DMS153 treated with DMSO at 0.1 percent for 48 hours (cell line): ENCODE results near the gene THOC6.
"Not testable (repeated sequence)": the region's sequence is repeated elsewhere in the genome, so short reads cannot be mapped to it uniquely, and the experiment has no call there.

Source experiments
- DNase-seq: peaks from one replicate; lab custom pipeline; 2025; ENCODE audit not compliant: unreplicated experiment; lab: John Stamatoyannopoulos, UW

THOC6 gene

DNA sequence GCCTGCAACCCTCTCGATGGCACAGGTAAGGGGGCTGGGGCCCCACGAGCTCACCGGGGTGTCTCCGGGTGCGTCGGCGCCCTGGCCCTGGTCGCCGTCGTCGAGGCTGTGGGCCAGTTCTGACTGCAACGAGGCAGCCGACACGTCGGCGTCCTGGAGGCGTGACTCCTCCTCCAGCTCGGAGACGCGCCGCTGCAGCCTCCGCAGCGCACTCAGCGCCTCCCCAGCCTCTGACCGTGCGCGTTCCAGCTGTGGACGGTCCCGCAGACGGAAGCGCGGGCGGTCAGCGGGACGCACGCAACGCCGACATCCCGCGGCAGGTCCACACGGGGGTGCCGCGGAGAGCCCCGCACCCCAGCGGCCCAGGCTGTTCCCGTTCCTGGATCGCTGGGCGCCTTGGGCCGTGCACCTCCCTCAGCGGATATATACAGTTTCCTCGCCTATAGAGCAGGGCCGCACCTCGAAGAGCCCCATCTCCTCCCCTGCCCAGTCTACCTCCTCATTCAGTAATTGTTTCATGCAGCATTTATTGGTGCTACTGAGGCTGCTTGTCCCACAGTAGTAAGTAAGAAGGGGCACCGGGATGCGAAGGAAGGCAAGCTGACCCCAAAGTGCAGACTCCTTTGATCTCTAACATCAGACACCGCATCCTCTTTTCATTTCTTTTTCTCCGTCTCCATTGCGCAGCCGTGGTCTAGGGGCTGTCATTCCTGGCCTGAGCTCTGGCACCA, 5.8 kb downstream of the THOC6 start:
- DNase-seq, result no peak

DNA sequence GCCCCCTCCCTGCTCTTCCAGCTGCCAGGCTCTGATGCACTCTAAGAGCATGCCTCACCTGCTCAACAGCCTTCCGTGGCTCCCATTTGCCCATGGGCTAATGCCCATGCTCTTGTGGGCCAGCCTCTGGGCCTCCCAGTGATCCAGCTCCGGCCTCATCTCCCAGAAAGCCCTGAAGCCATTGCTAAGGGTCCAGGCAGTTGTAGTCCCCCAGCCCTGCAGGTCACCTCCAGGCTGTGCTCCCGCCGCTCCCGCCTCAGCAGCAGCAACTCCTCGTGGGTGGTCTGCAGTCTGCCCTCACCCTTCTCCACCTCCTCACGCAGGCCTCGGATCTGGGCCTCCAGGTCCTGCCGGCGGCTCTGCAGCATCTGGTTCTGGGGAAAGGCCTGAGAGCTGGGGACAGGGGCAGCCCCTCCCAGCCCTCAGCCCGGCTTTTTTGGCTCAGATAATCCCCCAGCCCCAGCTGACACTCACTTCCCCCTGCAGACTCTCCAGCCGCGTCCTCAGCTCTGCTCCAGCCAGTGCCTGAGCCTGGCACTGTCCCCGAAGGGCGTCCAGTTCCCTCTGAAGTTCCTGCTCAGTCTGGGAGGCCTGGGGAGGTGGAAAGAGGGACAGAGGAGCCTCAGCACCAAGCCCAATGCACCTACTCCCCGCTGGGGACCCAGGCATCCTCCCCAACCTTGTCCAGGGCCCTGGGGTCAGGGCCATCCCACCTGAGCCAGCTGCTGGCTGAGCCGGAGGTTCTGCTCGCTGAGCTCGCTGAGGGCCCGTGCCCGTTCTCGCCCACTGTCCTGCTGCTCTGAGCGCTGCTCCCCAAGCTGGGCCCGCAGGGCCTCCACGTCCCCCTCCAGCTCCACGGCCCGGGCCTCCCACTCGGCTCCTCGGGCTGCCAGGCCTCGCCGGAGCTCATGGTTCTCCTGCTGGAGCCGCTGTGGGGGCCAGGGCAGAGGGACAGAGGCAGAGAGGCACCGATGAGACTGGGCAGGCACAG, 6.7 kb downstream of the THOC6 start:
- DNase-seq, result no peak

DNA sequence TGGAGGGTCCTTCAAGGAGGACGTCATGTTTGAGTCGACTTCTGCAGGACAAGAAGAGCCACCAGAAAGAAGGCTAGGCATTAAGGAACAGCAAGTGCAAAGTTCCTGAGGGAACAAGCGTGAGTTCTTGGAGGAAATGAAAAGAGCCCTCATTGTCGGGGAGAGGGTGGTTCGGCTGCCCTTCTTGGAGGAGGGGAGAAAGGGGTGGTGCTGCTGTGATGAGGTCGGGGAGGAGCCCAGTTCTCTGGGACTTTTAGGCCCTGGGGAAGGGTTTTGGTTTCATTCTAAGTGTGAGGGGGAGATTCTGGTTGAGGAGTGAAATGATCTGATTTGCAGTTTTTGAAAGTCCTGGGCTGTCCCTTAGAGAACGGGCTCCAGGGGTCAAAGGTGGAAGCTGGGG, 8.8 kb downstream of the THOC6 start:
- no peak for DNase-seq

DNA sequence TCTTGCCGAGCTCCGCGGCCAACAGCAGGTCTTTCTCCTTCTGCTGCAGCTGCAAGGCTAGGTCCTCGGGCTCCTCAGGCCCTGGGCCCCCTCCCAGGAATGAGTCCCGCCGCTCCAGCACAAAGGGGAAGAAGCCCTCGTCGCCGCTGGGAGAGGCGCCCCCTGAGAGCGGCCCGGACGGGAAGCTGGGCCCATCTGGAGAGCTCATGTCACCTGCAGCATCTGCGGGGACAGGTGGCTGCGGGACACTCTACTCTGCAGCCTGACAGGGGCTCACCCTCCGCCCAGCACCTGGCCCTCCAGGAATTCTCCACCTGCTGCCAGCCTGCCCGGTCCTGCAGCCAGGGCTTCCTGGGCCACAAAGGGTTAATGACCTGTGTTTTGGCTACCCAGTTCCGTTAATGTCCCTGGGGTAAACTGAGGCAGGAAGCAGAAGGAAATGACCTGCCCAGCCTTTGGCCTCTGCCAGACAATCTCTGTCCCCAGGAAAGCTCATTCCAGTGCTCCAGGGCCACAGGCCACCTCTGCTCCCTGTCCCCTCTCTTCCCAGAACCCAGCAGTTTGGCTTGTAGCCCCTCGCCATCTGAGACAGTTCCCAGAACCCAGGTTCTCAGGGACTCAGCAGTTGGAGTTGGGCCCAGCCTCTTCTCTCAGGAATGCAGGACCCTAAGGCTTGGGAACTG, 11.6 kb downstream of the THOC6 start:
- no peak for DNase-seq

DNA sequence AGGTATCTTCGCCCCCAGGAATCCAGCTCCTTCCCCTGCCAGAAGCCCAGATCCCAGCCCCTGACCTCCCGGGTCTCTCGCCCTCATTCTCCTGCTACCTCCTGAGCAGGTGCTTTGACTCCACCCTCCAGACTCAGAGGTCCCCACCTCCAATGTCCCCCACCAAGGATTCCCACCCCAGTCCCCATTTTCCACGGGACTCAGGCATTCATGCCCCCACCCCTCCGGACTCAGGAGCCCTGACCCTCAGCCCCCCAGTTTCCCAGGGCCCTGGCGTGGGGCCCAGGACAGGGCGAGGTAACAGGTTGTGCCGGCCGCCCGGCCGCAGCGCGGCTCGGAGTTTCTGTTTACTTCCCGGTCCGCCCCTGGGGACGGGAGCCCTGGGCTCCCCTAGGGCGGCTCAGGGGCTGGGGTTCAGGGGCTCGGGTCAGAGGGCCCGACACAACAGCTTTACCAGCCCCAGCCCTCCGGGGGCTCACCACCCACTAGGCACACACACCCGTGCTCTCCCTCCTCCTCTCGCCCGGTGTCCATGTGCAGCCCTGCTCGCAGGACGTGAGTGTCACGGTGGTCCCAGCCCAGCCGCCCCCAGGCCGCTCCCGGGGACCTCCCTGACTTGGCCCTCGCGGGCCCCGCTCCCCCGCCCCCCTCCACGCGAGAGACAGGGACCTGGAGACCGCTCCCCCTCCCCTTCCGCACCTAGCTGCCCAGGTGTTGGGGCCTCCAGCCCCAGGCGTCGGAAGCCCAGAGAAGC, 12.3 kb downstream of the THOC6 start:
- DNase-seq, result no peak

DNA sequence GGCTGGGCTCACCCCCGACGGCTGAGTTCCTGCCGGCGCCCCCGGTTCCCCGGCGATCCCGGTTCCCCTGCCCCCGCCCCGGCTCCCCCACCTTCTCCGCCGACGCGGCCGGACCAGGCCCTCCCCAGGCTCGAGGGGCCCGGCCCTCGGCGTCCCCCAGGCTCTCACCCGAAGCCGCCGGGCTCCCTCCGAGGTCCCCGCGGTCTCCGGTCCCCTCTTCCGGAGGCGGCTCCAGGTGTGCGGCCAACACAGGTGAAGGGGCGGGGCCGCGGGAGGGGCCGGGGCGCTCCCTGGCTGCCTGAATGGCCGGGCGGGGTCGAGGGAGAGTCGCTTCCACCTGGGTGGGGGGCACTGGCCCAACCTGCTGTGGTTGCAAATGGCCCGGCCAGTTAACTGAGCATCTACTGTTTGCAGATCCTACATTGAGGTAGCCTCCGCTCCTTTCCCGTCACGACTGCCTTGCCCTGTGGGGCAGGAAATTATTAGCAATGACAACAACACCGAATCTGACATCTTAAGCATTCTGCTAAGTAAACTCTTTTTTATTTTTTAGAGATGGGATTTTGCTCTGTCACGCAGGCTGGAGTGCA, 13.0 kb downstream of the THOC6 start, which contains the start of gene BICDL2:
TSS of gene BICDL2 (minus strand) at position 219 of the 590 bp plus-strand sequence. CDS start 1,448 bp downstream, outside the sequence.
- DNase-seq, result no peak

DNA sequence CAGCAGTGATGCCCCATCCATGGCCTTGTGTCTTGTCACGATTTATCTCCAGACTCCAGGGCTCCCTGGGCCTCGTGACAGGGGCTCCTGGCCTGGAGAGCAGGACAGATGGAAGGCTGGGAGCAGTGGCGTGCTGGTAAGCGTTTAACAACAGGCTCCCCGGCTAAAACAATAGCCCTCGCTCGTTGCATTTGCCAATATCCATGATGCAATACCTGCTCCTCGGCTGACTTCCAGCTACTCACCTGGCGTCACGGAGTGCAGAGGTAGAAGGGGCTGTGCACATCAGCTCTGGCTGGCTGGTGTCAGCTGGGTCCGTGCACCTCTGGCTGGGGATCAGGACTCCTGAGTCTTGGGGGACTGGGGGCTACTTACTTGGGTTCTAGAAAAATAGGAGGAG, 14.4 kb downstream of the THOC6 start:
- peak; percentile 24 for DNase-seq

DNA sequence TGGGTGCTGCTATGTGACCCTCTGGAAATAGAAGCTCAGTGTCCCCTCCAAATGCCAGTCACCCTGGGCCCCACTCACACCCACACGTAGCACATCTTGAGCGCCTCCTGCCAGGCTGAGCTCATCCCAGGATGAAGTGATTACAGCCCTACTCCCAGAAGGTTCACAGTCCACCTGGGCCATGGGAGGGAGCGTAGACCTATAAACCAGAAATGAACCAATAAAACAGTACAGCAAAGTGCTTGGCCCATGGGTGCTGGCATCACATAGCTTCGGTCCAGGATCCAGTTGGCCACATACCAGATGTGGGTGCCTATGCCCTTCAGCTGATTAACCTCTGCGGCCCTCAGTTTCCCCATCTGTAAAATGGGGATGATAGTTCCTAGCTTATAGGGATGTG, 15.1 kb downstream of the THOC6 start:
- DNase-seq, result no peak

DNA sequence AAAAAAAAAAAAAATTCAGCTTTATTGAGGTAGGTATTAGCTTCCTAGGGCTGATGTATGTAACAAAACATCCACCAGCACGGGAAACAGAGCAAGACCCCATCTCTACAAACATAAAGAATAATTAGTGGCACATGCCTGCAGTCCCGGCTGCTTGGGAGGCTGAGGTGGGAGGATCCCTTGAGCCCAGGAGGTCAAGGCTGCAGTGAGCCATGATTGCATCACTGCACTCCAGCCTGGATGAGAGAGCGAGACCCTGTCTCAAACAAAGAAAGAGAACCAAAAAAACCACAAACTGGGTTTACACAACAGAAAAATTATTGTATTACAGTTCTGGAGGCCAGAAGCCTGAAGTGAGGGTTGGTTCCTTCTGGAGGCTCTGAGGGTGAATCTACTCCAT, 18.5 kb downstream of the THOC6 start:
- no peak for DNase-seq

DNA sequence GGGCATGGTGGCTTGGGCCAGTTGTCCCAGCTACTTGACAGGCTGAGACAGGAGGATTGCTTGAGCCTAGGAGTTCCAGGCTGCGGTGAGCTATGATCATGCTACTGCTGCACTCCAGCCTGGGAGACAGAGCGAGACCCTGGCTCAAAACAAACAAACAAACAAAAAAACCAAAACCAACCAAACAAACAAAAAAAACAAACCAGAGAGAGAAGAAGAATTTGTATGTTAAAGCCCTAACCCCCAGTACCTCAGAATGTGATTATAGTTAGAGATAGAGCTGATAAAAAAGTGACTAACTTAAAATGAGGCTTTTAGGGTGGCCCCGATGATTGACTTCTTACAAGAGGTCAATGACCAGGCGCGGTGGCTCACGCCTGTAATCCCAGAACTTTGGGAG, 20.9 kb downstream of the THOC6 start:
- no peak for DNase-seq

DNA sequence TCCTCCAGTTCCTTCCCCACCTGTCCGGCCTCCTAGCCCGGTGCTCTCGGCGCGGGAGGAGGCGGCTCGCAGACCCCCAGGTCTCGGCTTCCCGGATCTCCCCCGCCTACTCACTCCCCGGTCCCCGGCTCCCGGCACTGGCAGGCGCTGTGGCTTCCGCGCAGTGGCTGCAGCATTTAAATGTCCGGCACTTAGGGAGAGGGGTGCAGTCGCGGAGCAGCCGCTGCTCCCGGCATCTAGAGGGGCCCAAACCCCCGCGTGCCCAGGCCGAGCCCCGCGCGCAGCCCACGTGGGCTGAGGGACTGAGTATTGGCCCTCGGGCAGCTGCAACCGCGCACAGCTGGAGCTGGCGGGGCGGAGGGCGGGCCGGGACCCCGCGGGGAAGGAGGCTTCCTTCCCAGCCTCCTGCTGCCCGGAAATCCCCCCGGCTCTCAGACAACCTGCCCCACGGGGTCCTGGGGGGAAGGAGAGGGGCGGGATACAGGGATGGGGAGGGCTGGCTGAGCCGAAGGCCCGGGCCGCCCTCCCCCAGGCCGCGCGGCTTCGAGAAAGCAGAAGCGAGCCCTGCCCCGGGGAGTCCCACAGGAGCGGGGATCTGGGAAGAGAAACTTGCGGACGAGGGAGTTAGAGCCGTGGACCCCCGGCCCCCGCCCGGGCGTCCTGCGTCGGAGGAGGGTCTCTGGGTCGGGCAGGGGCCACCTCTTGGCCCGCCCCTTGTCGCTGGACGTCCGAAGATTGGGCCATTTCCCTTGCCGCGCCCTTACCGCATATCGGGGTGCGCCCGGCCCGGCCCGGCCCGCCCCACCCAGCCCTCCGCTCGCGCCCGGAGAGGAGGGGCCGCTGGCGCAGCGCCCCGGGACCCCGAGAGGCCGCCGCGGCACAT, 22.2 kb downstream of the THOC6 start, which contains the start of gene MMP25:
TSS of gene MMP25 (plus strand) at position 804 of the 883 bp plus-strand sequence. CDS start 357 bp downstream, outside the sequence.
- no peak for DNase-seq

DNA sequence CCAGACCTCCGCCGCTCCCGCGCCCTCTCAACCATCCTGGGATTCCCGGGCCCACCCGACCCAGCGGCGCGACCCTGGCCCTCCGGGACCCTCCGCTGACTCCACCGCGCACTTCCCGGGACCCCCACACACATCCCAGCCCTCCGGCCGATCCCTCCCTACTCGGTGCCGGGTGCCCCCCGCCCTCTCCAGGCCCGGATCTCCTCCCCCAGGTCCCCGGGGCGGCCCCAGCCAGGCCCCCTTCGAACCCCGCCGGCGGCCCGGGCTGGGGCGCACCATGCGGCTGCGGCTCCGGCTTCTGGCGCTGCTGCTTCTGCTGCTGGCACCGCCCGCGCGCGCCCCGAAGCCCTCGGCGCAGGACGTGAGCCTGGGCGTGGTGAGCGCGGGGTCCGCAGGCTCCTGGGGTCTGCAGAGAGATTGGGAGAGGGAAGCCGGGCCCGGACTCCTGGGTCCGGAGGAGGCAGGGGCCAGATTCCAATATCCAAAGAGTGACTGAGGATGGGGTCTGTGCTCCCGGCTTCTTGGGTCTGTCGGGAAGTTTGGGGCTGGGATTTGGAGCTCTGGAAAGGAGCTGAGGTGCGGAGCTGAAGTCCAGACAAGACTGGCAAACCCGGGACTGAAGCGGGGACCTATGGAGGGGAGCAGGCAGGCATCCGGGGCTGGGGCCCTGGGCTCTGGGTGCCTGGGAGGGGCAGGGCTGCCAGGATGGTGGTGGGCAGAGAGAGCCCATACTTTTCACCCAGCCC, 23.0 kb downstream of the THOC6 start:
- DNase-seq, result no peak

DNA sequence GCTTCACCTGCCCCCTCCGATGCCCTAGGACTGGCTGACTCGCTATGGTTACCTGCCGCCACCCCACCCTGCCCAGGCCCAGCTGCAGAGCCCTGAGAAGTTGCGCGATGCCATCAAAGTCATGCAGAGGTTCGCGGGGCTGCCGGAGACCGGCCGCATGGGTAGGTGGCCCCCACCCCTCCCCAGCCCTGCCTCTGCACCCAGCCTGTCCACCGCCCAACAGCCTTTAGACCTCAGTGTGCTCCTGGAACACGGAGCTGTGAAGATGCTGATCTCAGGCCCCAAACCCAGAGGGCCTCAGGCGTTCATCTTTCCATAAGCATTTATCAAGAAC, 23.5 kb downstream of the THOC6 start:
- DNase-seq, result no peak

DNA sequence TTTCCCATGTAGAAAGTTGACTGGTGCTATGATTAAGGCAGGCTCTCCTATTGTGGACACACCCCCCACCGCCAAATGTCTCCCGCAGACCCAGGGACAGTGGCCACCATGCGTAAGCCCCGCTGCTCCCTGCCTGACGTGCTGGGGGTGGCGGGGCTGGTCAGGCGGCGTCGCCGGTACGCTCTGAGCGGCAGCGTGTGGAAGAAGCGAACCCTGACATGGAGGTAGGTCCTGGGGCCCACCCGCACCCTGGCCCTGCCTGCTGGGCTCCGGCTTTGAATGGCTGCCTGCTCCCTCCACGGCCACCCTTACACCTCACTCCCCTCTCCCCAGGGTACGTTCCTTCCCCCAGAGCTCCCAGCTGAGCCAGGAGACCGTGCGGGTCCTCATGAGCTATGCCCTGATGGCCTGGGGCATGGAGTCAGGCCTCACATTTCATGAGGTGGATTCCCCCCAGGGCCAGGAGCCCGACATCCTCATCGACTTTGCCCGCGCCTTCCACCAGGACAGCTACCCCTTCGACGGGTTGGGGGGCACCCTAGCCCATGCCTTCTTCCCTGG, 26.2 kb downstream of the THOC6 start:
- DNase-seq, result no peak

DNA sequence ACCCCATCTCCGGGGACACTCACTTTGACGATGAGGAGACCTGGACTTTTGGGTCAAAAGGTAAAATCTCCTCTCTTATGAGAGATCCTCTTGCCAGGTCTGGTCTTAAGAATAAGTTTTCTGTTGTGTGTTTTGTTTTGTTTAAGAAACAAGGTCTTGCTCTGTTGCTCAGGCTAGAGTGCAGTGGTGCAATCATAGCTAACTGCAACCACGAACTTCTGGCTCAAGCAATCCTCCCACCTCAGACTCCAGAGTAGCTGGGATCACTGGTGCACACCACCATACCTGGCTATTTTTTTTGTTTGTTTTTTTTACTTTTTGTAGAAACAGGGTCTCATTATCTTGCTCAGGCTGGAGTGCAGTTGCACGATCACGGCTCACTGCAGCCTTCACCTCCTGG, 26.7 kb downstream of the THOC6 start:
- no peak for DNase-seq

DNA sequence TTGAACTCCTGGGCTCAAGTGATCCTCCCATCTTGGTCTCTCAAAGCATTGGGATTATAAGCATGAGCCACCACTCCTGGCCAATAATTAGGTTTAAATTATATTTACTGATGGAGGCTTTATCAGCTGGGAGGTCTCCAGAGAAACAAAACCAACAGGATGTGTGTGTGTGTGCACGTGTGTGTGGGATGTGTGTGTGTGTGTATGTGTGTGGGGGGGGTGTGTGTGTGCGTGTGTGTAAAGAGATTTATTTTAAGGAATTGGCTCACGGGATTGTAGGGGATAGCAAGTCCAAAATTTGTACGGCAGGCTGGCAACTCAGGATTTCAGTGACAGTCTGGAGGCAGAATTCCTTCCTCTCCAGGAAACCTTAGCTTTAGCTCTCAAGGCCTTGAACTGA, 27.2 kb downstream of the THOC6 start:
- DNase-seq, result no peak

DNA sequence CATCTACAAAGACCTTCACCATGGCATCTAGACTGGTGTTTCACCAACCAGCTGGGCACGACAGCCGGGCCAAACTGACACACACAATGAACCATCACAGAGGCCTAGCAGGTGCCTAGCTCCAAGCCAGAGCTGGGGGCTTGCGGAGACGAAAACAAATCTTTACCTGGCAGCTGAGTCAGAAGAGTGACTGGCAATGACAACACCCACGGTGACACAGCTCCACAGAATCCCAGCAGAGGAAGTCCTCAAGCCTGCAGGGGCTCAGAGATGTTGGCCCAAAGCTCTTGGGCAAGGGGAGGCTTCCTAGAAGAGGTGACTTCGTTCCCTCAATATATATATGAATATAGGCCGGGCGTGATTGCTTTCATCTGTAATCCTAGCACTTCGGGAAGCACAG, 27.7 kb downstream of the THOC6 start:
- DNase-seq, result no peak

DNA sequence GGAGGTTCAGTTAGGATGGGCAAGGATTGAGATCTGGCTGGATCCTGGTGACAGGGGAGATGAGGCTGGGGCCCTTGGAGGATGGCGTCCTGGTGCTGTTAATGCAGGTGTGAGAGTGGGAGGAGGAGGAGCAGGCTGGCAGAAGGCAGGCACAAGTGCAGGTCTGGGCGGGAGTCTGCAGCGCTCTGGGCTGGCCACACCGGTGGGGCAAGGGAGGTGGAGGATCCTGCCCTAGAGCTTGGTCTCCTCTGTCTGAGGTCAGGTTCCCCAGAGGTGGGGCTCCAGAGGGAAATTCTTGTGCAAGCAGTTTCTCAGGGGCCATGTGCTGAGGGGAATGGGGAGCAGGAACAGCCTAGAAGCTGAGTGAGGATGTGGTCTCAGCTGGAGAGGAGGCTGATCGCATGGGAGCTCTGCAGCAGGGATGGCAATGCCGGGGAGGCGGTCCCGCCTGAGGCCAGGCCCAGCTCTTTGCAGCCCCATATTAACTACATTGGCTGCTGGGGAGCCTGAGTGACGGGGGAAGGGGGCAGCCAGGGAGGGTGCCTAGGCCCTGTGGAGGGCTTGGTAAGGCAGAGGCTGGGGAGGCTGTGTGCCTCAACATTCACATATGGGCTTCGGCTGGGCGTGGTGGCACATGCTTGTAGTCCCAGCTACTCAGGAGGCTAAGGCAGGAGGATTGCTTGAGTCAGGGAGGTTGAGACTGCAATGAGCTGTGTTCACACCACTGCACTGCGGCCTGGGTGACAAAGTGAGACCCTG, 28.9 kb downstream of the THOC6 start:
- DNase-seq, result not testable (repeated sequence)
